ENCODE results near the gene SOX15.

DNA sequence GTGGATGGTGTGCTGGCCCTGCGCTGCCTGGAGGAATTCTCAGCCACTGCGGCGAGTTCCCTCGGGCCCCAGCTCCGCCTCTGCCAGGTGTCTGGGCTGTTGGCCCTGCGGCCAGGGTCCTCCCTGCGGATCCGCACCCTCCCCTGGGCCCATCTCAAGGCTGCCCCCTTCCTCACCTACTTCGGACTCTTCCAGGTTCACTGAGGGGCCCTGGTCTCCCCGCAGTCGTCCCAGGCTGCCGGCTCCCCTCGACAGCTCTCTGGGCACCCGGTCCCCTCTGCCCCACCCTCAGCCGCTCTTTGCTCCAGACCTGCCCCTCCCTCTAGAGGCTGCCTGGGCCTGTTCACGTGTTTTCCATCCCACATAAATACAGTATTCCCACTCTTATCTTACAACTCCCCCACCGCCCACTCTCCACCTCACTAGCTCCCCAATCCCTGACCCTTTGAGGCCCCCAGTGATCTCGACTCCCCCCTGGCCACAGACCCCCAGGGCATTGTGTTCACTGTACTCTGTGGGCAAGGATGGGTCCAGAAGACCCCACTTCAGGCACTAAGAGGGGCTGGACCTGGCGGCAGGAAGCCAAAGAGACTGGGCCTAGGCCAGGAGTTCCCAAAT, 32.6 kb downstream of the SOX15 start:
- TF ChIP-seq, protein P1, sequence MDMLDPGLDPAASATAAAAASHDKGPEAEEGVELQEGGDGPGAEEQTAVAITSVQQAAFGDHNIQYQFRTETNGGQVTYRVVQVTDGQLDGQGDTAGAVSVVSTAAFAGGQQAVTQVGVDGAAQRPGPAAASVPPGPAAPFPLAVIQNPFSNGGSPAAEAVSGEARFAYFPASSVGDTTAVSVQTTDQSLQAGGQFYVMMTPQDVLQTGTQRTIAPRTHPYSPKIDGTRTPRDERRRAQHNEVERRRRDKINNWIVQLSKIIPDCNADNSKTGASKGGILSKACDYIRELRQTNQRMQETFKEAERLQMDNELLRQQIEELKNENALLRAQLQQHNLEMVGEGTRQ (IDR thresholded peaks at IDR 0.05; ENCODE audit: low read depth, low read length) = no peak
- TF ChIP-seq CTCF (conservative IDR thresholded peaks at IDR 0.05; ENCODE audit: low read depth, low read length) = no peak
- no peak for TF ChIP-seq FOS (IDR thresholded peaks at IDR 0.05; ENCODE audit: low read depth, low read length)
- TF ChIP-seq RFX5 (IDR thresholded peaks at IDR 0.05; ENCODE audit: low read depth, low read length) = no peak
- TF ChIP-seq POLR2A (IDR thresholded peaks at IDR 0.05; ENCODE audit: low read depth, low read length) = no peak
- no peak for TF ChIP-seq MXI1 (IDR thresholded peaks at IDR 0.05; ENCODE audit: borderline replicate concordance, low read depth, low read length)
- no peak for TF ChIP-seq BHLHE40 (IDR thresholded peaks at IDR 0.05; ENCODE audit: low read depth, low read length)
- TF ChIP-seq MAFK (IDR thresholded peaks at IDR 0.05; ENCODE audit: low read depth, low read length) = no peak
- TF ChIP-seq RAD21 (IDR thresholded peaks at IDR 0.05; ENCODE audit: low read length) = no peak
- TF ChIP-seq, protein P2, sequence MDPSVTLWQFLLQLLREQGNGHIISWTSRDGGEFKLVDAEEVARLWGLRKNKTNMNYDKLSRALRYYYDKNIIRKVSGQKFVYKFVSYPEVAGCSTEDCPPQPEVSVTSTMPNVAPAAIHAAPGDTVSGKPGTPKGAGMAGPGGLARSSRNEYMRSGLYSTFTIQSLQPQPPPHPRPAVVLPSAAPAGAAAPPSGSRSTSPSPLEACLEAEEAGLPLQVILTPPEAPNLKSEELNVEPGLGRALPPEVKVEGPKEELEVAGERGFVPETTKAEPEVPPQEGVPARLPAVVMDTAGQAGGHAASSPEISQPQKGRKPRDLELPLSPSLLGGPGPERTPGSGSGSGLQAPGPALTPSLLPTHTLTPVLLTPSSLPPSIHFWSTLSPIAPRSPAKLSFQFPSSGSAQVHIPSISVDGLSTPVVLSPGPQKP (IDR thresholded peaks at IDR 0.05; ENCODE audit: borderline replicate concordance, low read depth, low read length) = no peak
- TF ChIP-seq SMC3 (IDR thresholded peaks at IDR 0.05; ENCODE audit: low read depth, low read length) = no peak
- TF ChIP-seq CEBPB (IDR thresholded peaks at IDR 0.05; ENCODE audit: low read depth, low read length) = no peak
